Mesothelial cell of epicardium (in vitro differentiated cells): ENCODE results near the gene PTPN14. TPM values are rescaled to one million over a fixed set of nuclear protein-coding genes. Genes with fewer than 3 reads are reported as not detected.

Experiments used
- DNase-seq, 2 experiments: peaks; one replicate each; pipeline ENCODE4 v3.0.0; 2021; ENCODE audit warnings: low spot score in 2 of 2; ENCODE audit not compliant: unreplicated experiment in 2 of 2
- H3K27ac Mint-ChIP-seq: 2 replicates; pipeline ENCODE4 v1.8.0; 2021; ENCODE audit warnings: mixed read lengths
- H3K27me3 Mint-ChIP-seq: 2 replicates; pipeline ENCODE4 v1.8.0; 2021; ENCODE audit warnings: low read depth, mixed read lengths
- H3K36me3 Mint-ChIP-seq: 2 replicates; pipeline ENCODE4 v1.8.0; 2021; ENCODE audit warnings: mixed read lengths
- H3K4me1 Mint-ChIP-seq: 2 replicates; pipeline ENCODE4 v1.8.0; 2021; ENCODE audit warnings: mixed read lengths
- H3K4me3 Mint-ChIP-seq: 2 replicates; pipeline ENCODE4 v1.8.0; 2021; ENCODE audit warnings: mild to moderate bottlenecking, moderate library complexity, mixed read lengths
- H3K9me3 Mint-ChIP-seq: 2 replicates; pipeline ENCODE4 v1.8.0; 2021; ENCODE audit warnings: mixed read lengths
- total RNA-seq: library from RNA; stranded (reverse); gene quantifications from 3 replicates; pipeline ENCODE4 v1.2.1, GENCODE V29; 2021
- TF ChIP-seq, protein P1 (sequence below): fragments of 200-600 bp; sonication (generic); IDR thresholded peaks from one replicate; pipeline ENCODE4 v1.5.0; 2021; ENCODE audit warnings: antibody characterized with exemption; ENCODE audit not compliant: unreplicated experiment

Gene PTPN14
- total RNA-seq, 1 donor from 2014 or later, result 75.8 TPM

DNA sequence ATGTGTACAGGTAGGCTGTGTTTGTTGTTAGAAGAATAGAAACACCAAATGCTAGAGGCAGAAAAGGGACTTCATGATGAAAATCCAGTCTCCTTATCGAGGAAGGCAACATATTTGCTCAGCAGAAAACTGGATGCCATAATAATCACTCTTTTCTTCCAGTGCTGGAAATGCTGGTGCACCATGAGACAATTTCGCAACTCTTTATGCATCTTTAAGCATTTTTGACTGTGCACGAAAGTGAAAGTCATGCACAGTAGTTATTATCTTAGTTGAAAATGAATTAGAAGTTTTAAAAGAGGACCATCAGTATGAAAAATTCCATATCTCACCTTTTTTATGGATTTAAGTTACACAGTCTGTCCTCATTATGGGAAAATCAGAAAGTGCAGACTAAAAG lies 241.4 kb downstream of the PTPN14 start:
- Mint-ChIP-seq H3K9me3 (no peaks in the 10 kb centered on the region), H3K27ac (no peak overlapping the region), H3K4me1 (peaks cover 7% of the 10 kb centered on the region), H3K36me3 (no peaks in the 10 kb centered on the region), H3K4me3 (no peak overlapping the region), H3K27me3 (no peaks in the 10 kb centered on the region)
- no peak for DNase-seq
- TF ChIP-seq, protein P1, sequence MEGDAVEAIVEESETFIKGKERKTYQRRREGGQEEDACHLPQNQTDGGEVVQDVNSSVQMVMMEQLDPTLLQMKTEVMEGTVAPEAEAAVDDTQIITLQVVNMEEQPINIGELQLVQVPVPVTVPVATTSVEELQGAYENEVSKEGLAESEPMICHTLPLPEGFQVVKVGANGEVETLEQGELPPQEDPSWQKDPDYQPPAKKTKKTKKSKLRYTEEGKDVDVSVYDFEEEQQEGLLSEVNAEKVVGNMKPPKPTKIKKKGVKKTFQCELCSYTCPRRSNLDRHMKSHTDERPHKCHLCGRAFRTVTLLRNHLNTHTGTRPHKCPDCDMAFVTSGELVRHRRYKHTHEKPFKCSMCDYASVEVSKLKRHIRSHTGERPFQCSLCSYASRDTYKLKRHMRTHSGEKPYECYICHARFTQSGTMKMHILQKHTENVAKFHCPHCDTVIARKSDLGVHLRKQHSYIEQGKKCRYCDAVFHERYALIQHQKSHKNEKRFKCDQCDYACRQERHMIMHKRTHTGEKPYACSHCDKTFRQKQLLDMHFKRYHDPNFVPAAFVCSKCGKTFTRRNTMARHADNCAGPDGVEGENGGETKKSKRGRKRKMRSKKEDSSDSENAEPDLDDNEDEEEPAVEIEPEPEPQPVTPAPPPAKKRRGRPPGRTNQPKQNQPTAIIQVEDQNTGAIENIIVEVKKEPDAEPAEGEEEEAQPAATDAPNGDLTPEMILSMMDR, result no peak

DNA sequence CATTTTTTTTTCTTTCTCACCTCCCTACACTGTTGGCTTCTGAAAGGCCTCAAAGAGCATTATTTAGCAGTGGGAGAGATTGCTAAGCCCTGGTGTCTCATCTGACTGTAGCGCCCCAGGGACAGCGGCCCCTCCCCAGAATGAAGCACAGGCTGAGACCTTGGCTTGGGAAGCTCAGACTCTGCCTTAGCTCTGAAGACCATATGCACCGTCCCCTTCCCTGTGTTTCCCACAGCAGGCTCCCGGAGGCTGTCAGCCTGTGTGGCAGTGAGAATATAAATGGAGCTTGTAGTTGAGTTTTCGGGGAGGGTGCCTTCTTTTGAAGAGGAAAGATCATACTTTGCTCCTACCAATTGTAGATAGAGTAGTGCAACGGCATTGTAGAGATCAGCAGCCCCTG lies 245.1 kb downstream of the PTPN14 start:
- H3K4me1 Mint-ChIP-seq, result peaks cover 9% of the 10 kb centered on the region
- TF ChIP-seq, protein P1, result no peak
- H3K27ac Mint-ChIP-seq, result no peak overlapping the region
- no peak overlapping the region for H3K4me3 Mint-ChIP-seq
- no peaks in the 10 kb centered on the region for H3K27me3 Mint-ChIP-seq
- no peaks in the 10 kb centered on the region for H3K9me3 Mint-ChIP-seq
- H3K36me3 Mint-ChIP-seq, result no peaks in the 10 kb centered on the region
- DNase-seq, result no peak

DNA sequence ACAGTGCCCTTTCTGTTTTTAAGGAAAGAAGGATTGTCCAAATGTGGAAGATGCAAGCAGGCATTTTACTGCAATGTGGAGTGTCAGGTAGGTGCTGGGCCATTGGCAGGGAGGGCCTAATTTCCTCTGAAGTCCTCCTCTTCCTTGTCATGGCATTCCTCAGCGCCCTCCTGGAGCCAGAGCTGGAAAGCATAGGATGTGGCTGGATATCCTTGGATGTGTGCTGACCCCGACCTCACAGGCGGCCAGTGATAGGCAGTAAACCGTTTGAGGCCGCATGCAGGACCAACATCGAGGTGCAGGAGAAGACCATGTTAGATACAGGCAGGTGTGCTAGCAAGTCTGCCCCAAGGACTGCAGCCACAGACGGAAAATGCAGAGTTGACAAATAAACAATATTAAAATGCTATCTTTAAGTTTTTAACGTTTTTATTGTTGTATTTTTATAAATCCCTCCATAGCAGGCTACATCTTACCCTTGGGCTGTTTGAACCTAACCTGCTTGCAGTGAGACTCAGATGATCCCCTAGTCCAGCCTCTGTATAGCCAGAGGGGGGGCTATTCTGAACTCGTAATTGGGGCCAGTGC lies 246.1 kb downstream of the PTPN14 start:
- H3K27ac Mint-ChIP-seq, result no peak overlapping the region
- no peak overlapping the region for H3K4me3 Mint-ChIP-seq
- TF ChIP-seq, protein P1, result no peak
- DNase-seq, result no peak
- H3K27me3 Mint-ChIP-seq, result no peaks in the 10 kb centered on the region
- H3K9me3 Mint-ChIP-seq, result no peaks in the 10 kb centered on the region
- H3K4me1 Mint-ChIP-seq, result peaks cover 9% of the 10 kb centered on the region
- H3K36me3 Mint-ChIP-seq, result no peaks in the 10 kb centered on the region

DNA sequence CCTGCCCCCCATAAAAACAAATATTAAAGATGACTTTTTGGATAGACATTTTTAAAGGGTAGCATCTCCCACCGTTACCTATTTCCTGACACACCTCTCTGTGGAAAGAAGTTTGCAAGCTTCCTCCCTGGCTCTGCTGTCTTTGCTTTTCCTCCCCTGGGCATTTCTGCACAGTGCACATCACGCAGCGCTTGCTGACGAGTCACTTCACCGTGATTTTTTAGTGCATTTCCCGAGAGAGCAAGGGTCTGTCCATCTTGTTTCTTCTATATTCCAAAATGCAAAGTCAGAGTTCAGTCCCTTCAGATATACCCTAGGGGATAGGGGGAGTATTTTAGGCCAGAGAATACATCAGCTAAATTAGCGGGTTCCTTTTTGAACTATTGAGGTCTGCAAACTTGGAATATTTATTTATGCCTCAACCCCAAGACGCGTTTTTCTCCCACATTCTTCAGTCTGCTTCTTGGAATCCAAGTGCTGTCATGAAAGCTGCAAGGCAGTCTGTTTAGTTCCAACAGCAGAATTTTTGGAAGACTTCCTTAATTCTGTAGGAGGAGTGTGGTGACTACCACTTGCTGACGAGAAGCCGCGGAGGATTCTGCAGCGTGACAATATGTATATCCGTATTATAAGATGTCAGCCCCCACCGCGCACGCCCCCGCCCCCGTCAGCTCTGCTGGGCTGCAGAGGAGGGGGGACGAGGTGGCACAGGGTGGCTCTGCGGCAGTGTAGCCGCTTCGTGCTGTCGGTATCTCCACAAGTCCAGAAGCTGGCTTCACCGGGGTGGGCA lies 248.1 kb downstream of the PTPN14 start:
- no peak overlapping the region for H3K4me3 Mint-ChIP-seq
- H3K27ac Mint-ChIP-seq, result peak overlapping the region; percentile 27
- H3K36me3 Mint-ChIP-seq, result no peaks in the 10 kb centered on the region
- TF ChIP-seq, protein P1, result no peak
- no peaks in the 10 kb centered on the region for H3K27me3 Mint-ChIP-seq
- no peak for DNase-seq
- no peaks in the 10 kb centered on the region for H3K9me3 Mint-ChIP-seq
- H3K4me1 Mint-ChIP-seq, result peaks cover 9% of the 10 kb centered on the region

DNA sequence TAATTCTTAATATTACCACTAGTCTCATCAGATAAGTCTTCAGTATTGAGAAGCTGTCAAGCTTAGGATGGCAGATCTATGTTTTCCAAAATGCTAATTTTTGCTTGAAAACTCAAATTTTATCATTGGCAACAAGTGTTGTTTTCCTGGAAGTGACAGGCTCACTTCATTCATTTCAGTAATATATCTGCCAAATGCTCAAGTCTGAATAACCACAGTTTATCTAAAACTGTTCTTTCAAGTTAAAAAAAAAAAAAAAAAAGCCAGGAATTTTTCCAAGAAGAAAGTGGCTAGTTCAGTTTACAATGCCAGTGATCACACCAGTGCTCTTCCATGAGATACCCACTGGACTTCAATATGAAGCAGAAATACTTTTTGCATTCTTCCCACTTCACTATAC lies 249.9 kb downstream of the PTPN14 start:
- Mint-ChIP-seq H3K9me3 (no peaks in the 10 kb centered on the region), H3K4me3 (no peak overlapping the region), H3K4me1 (peaks cover 23% of the 10 kb centered on the region), H3K36me3 (no peaks in the 10 kb centered on the region), H3K27ac (no peak overlapping the region), H3K27me3 (no peaks in the 10 kb centered on the region)
- TF ChIP-seq, protein P1, result no peak
- DNase-seq, result no peak
